GM23248 (cell line): Measurements from ENCODE around the gene CSNK1A1L. TPM values are rescaled to one million over a fixed set of nuclear protein-coding genes. Genes with fewer than 3 reads are reported as not detected.
A peak's percentile ranks its signal among the peaks of the same experiment; 100 is the strongest.

Source experiments
- DNase-seq: peaks from one replicate; pipeline ENCODE4 v3.0.0-alpha.2; 2015
- H2AFZ ChIP-seq: fragments of 200-600 bp; sonication (generic); 2 replicates; pipeline ENCODE4 v1.6.1; 2016; ENCODE audit warnings: antibody characterized with exemption
- H3F3A ChIP-seq: fragments of 200-600 bp; sonication (generic); 2 replicates; pipeline ENCODE4 v1.6.1; 2016; ENCODE audit warnings: mild to moderate bottlenecking, antibody characterized with exemption, mixed run types; ENCODE audit not compliant: insufficient read depth
- H3K27ac ChIP-seq: fragments of 200-600 bp; sonication (generic); 2 replicates; pipeline ENCODE4 v1.5.1; 2016; ENCODE audit warnings: mild to moderate bottlenecking
- H3K27me3 ChIP-seq: fragments of 200-600 bp; sonication (generic); replicated peaks from 2 replicates; pipeline ENCODE4 v1.6.1; 2016; ENCODE audit warnings: mild to moderate bottlenecking; ENCODE audit not compliant: insufficient read depth
- H3K36me3 ChIP-seq: fragments of 200-600 bp; sonication (generic); 2 replicates; pipeline ENCODE4 v1.6.1; 2016; ENCODE audit warnings: low read depth, mild to moderate bottlenecking
- H3K4me1 ChIP-seq: fragments of 200-600 bp; sonication (generic); 2 replicates; pipeline ENCODE4 v1.6.1; 2016; ENCODE audit warnings: mild to moderate bottlenecking; ENCODE audit not compliant: insufficient read depth
- H3K4me2 ChIP-seq: fragments of 200-600 bp; sonication (generic); one replicate; pipeline ENCODE4 v1.6.1; 2016; ENCODE audit warnings: mild to moderate bottlenecking; ENCODE audit not compliant: unreplicated experiment
- H3K4me3 ChIP-seq: fragments of 200-600 bp; sonication (generic); 2 replicates; pipeline ENCODE4 v1.5.1; 2016; ENCODE audit warnings: mild to moderate bottlenecking
- H3K79me2 ChIP-seq: fragments of 200-600 bp; sonication (generic); 2 replicates; pipeline ENCODE4 v1.6.1; 2016; ENCODE audit warnings: mild to moderate bottlenecking; ENCODE audit not compliant: insufficient read depth
- H3K9ac ChIP-seq: fragments of 200-600 bp; sonication (generic); 2 replicates; pipeline ENCODE4 v1.6.1; 2016; ENCODE audit warnings: mild to moderate bottlenecking
- H3K9me2 ChIP-seq: fragments of 200-600 bp; sonication (generic); 2 replicates; pipeline ENCODE4 v1.6.1; 2016; ENCODE audit warnings: mixed run types, mild to moderate bottlenecking, moderate library complexity; ENCODE audit not compliant: insufficient read depth
- H3K9me3 ChIP-seq: fragments of 200-600 bp; sonication (generic); one replicate; pipeline ENCODE4 v1.6.1; 2017; ENCODE audit warnings: low read depth
- H4K20me1 ChIP-seq: fragments of 200-600 bp; sonication (generic); 2 replicates; pipeline ENCODE4 v1.6.0; 2016; ENCODE audit not compliant: insufficient read depth
- EZH2 ChIP-seq: fragments of 200-600 bp; sonication (generic); IDR thresholded peaks from 2 replicates; pipeline ENCODE4 v1.6.1; 2018; ENCODE audit warnings: antibody characterized with exemption, mild to moderate bottlenecking; ENCODE audit not compliant: insufficient read depth, poor library complexity, severe bottlenecking
- EZH2phosphoT487 ChIP-seq: fragments of 200-600 bp; sonication (generic); IDR thresholded peaks from 2 replicates; pipeline ENCODE4 v1.6.1; 2018; ENCODE audit warnings: antibody characterized with exemption, moderate library complexity, mild to moderate bottlenecking, low read depth; ENCODE audit not compliant: insufficient read depth
- WGBS, 2 experiments: methylation state at CpG; one replicate each; pipeline ENCODE4 v1.1.6; 2015 to 2017; ENCODE audit warnings: low lambda C conversion rate in 2 of 2, low coverage in 1 of 2; ENCODE audit errors: missing lambda C conversion rate in 2 of 2; 5-methylcytosine and 5-hydroxymethylcytosine counted together
- in situ Hi-C: fragments of 300-500 bp; cut with MboI; formaldehyde crosslinking; loops from 2 replicates; pipeline ENCODE4 v1.15.0; 2020
- polyA plus RNA-seq: library from polyadenylated mRNA; unstranded; fragments of >200 nt; fragmentation: Nextera tagmentation; extraction: Ambion mirVana; gene quantifications from 2 replicates; pipeline ENCODE4 v1.2.1, GENCODE V29; 2016
- total RNA-seq: library from RNA; depleted of rRNA; stranded (reverse); fragments of >200 nt; shearing (Covaris generic); gene quantifications from 2 replicates; pipeline ENCODE4 v1.2.3, GENCODE V29; 2014

CSNK1A1L gene
- total and polyA plus RNA-seq, 2 experiments from 2014 or later: not detected

GRCh38 chr13:37114250-37114649, 8.8 kb upstream of the CSNK1A1L start:
- Histone ChIP-seq H3K4me1 (peaks cover 8% of the 10 kb centered on the region), H3K4me3 (no peak overlapping the region), H2AFZ (no peak overlapping the region), H3K9ac (no peak overlapping the region), H3K27ac (no peak overlapping the region), H4K20me1 (no peaks in the 10 kb centered on the region), H3K4me2 (no peak overlapping the region), H3K9me3 (no peaks in the 10 kb centered on the region), H3F3A (no peaks in the 10 kb centered on the region), H3K36me3 (no peaks in the 10 kb centered on the region), H3K9me2 (no peaks in the 10 kb centered on the region), H3K79me2 (no peaks in the 10 kb centered on the region), H3K27me3 (no peaks in the 10 kb centered on the region)
- DNase-seq: no peak
- in situ Hi-C loops: no loop called here
- 73% methylated on average over 4 of the region's 4 CpGs for WGBS, 2 experiments
- TF ChIP-seq EZH2 (no peak), EZH2phosphoT487 (no peak)

- H3K36me3 ChIP-seq: no peaks in the 10 kb centered on the region
- no peaks in the 10 kb centered on the region for H3K27me3 ChIP-seq
- in situ Hi-C loops: no loop called here
- H3K4me1 ChIP-seq: peaks cover 9% of the 10 kb centered on the region
- no peaks in the 10 kb centered on the region for H3K9me3 ChIP-seq
- no peak overlapping the region for H3K4me3 ChIP-seq
- no peak overlapping the region for H3K4me2 ChIP-seq
- TF ChIP-seq EZH2 (no peak), EZH2phosphoT487 (no peak)
- no peaks in the 10 kb centered on the region for H3K9me2 ChIP-seq
- no peak overlapping the region for H3K9ac ChIP-seq
- DNase-seq: no peak
- H2AFZ ChIP-seq: no peak overlapping the region
- H3F3A ChIP-seq: no peaks in the 10 kb centered on the region
- no peak overlapping the region for H3K27ac ChIP-seq
- no peaks in the 10 kb centered on the region for H4K20me1 ChIP-seq
- H3K79me2 ChIP-seq: no peaks in the 10 kb centered on the region
- WGBS, 2 experiments: 97 to 100% methylated on average over 2 of the region's 2 CpGs
Measured at GRCh38 chr13:37113534-37113933, 8.1 kb upstream of the CSNK1A1L start.

GRCh38 chr13:37109051-37109678, 3.7 kb upstream of the CSNK1A1L start:
- Histone ChIP-seq H2AFZ (no peak overlapping the region), H3K4me3 (no peak overlapping the region), H3K4me1 (peaks cover 9% of the 10 kb centered on the region), H3K27me3 (no peaks in the 10 kb centered on the region), H3K27ac (no peak overlapping the region), H3K9me2 (no peaks in the 10 kb centered on the region), H3K4me2 (no peak overlapping the region), H3F3A (no peaks in the 10 kb centered on the region), H3K9me3 (no peaks in the 10 kb centered on the region), H3K9ac (no peak overlapping the region), H3K79me2 (no peaks in the 10 kb centered on the region), H3K36me3 (no peaks in the 10 kb centered on the region), H4K20me1 (no peaks in the 10 kb centered on the region)
- in situ Hi-C loops: loop anchor here (5.0 kb wide), 1 partner anchor 493 kb away; no protein-coding TSS in a partner anchor
- TF ChIP-seq EZH2: no peak
- TF ChIP-seq EZH2phosphoT487: no peak
- WGBS, 2 experiments: 0% methylated on average over 1 of the region's 1 CpG
- peak; percentile 69 for DNase-seq

GRCh38 chr13:37107868-37108267, 2.4 kb upstream of the CSNK1A1L start:
- Histone ChIP-seq H4K20me1 (no peaks in the 10 kb centered on the region), H3K79me2 (no peaks in the 10 kb centered on the region), H3K4me3 (no peak overlapping the region), H3K9me2 (no peaks in the 10 kb centered on the region), H2AFZ (0 out of 2 replicates have a peak overlapping the region, but pooled peaks have one; percentile 10), H3F3A (no peaks in the 10 kb centered on the region), H3K9me3 (no peaks in the 10 kb centered on the region), H3K27me3 (no peaks in the 10 kb centered on the region), H3K36me3 (no peaks in the 10 kb centered on the region), H3K4me2 (no peak overlapping the region), H3K9ac (no peak overlapping the region), H3K27ac (no peak overlapping the region), H3K4me1 (peaks cover 9% of the 10 kb centered on the region)
- in situ Hi-C loops: loop anchor here (5.0 kb wide), 1 partner anchor 494 kb away; no protein-coding TSS in a partner anchor
- no peak for DNase-seq
- no peak for TF ChIP-seq EZH2phosphoT487
- no peak for TF ChIP-seq EZH2
- 83 to 90% methylated on average over 1 of the region's 1 CpG for WGBS, 2 experiments
